Measurements from ENCODE around the gene SYK.

Gene SYK

DNA sequence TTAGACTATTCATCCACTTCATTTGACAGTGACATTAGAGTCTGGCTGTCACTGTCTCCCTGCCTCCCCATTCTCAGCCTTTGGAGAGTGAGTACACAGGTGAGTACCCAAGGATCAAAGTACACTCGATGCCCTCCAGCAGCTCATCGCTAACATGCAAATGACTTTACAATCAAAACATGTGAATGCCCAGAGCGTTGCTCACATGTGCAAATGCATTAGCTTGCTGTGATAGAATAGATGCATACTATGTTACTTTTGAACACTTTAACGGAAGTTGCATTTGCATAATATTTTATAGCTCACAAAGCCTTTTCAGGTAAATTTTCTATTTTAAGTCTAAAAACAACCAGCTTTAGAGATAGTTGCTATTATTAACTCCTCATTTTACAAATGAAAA is 107.6 kb downstream of the SYK start:
- DNase-seq = no peak

DNA sequence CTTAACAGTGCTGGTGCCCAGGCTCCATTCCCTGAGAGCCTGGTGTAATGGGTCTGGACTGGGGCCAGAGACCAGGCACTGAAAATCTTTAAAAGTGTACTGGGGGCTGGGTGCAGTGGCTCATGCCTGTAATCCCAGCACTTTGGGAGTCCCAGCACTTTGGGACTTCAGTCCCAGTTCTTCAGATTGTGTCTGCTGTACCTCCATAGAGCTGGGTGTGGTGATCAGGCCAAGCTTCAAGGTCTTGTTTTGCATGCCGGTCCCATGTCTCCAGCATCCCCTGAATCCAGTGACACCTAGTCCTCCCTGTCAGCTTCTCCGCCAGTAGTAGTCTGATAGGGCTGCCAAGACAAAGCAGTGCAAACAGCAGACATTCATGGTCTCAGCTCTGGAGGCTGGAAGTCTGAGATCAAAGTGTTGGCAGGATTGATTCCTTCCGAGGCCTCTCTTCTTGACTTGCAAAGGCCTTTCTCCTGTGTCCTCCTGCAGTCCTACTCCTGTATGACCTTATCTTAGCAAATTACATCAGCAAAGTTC is 108.2 kb downstream of the SYK start:
- DNase-seq = no peak

DNA sequence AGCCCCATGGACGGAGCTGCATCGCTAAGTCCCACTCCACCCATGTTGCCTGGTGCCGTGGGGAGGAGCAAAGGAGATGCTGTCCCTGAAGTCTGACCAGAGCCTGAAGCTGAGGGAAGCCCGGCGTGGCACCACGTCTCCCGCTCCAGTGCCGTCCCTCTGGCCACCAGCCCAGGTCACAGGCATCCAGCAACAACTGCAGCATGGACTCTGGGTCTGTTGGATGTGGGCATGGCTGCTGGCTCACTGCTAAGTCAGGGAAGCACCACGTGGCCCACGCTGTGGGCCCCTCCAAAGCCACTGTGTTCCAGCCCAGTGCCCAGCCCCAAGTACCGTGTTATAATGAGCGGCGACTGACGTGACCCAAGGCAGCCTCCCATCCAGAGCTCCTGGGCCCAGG is 112.6 kb downstream of the SYK start:
- no peak for DNase-seq

- peak; percentile 54 to 87 (median 54) for DNase-seq
Measured at GRCh38 chr9:90914868-90915483, 113.4 kb downstream of the SYK start.

- DNase-seq = peak in 1 of 3 experiments; percentile 43
Measured at GRCh38 chr9:90915693-90916092, 114.1 kb downstream of the SYK start.

GRCh38 chr9:90916147-90916734 is 114.6 kb downstream of the SYK start:
- no peak for DNase-seq

- DNase-seq = no peak
Measured at GRCh38 chr9:90919883-90920282, 118.3 kb downstream of the SYK start.

DNA sequence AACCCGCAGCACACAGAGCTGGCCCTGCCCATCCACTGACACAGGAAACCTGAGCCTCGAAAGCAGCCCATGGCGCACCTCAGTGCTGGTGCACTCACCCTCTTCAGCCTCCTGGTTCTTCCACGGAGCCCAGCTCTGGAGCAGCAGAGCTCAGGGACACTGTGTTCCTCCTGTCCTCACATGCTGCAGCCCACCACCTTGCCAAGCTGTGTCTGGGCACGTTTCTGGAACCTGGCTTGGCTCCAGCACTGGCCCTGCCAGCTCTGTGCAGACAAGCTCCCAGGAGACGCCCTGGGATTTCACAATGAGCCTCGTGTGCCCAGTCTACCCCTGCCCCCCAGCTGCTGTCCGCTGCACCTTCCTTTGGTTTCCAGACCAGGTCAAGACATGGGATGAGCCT is 119.5 kb downstream of the SYK start:
- DNase-seq = peak in 2 of 3 experiments; percentile 51 to 58

- DNase-seq = no peak
Measured at GRCh38 chr9:90921969-90922368, 120.3 kb downstream of the SYK start.

DNA sequence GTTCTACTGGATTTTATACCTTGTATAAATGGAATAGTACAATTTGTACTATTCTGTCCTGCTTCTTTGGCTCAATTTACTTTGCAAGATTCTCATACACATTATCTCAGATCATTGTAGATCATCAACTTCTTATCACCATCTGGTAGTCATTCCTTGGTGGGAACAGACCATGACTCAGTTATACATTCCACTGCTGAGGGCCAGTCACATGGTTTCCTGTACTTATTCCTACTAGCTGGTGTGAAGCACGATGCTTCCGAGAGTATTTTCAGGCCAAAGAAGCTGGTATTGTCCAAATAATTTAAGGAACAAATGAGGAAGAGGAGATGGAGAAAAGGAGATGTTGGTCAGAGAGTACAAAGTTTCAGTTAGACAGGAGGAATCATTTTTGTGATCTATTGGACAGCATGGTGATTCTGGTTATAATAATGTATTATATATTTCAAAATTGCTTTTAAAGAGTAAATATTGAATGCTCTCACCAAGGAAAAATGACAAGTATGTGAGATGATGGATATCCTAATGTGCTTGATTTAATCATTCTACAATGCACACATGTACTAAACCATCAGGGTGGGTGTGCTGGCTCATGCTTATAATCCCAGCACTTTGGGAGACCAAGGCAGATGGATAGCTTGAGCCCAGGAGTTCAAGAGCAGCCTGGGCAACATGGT is 124.1 kb downstream of the SYK start:
- no peak for DNase-seq

DNA sequence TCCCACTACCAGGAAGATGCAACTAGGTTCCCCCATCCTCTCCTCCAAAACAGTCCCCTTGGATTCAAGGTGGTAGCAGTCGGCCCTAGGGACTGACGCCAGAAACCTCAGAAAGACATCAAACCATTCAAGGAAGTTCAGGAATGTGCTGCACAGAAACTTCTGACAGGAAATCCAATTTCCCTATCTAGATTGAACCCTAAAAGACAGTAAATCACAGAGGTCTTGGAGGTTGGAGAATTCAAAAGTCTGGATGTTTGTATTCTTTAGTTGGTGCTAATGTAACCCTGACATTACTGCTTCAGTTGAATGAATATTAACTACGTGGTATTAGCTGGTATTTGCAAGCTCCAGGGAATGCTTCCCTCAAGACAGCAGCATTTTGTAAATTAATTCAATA is 125.3 kb downstream of the SYK start:
- DNase-seq = no peak

GRCh38 chr9:90927496-90927895 is 125.9 kb downstream of the SYK start:
- DNase-seq = no peak

DNA sequence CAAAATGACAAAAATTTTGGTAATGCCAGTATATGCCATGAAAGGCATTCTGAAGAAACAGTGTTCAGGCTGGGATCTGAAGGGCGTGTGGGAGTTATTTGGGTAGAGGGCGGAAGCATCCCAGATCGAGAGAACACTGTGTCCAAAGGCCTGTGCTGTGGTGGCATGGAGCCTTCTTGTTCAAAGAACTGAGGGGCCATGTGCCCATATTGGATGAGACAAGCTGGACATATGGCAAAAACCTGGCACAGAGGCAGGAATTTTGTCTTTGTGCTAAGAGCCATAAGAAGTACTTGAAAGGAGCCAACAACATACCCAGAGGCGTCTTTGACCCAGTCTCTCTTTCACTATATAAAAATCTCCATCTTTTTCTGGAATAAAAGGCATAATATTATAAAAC is 128.0 kb downstream of the SYK start:
- no peak for DNase-seq

GRCh38 chr9:90933468-90933867 is 131.8 kb downstream of the SYK start:
- no peak for DNase-seq

DNA sequence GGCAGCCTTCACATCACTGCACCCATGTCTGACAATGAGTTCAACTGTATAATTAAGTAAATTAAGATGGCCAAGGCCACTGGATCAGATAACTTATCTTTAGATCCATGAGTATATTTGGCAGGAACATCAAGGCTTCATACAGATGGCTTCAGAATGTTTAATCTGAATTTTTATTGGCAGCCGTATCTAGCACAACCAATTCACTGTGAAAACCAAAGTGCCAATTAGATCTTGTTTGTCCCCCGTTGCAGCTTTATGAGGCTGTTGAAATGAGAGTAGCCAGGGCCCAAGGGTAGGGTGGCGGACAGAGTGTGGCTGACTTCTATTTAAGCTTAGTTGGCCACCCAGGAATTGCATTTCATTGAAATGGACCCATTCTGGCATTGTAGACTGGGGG is 137.7 kb downstream of the SYK start:
- DNase-seq = no peak

GRCh38 chr9:90940280-90940679 is 138.7 kb downstream of the SYK start:
- DNase-seq = no peak

GRCh38 chr9:90941661-90942060 is 140.0 kb downstream of the SYK start:
- DNase-seq = no peak

DNA sequence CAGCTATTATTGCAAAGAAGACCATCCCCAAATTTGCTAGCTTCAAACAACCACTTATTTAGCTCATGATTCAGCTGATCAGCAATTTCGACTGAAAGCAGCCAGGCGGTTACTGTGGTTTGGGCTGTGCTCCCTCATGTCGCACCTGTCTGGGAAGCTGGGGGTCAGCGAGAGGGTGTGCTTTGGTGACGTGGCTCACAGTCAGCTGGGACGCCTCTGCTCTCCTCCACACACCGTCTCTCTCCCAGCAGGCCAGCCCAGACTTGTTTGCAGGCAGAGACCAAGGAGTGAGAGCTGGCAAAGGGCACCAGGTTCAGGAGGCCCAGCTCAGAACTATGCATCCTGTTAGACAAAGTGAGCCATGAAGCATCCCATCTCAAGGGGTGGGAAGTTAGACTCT is 140.9 kb downstream of the SYK start:
- peak in 2 of 3 experiments; percentile 39 to 49 for DNase-seq

GRCh38 chr9:90943341-90943740 is 141.7 kb downstream of the SYK start:
- DNase-seq = no peak

DNA sequence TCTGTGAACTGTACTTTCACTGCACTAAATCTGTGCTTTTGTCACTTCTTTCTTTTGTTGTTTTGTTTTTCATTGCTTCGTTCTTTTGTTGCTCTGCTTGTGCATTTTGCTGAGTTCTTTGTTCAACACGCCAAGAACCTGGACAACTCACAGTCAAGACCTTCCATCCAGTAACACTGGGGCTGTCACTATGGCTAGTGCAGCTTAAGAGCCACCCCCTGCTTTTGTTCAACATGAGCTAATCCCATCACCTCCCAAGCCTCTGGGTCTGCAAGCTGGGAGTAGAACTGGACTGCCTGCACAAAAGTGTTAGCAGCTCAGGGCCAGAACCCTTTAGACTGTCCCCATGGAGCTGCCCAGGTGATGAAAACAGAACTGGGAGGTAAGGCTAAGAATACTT is 143.7 kb downstream of the SYK start:
- no peak for DNase-seq

GRCh38 chr9:90946982-90947381 is 145.4 kb downstream of the SYK start:
- DNase-seq = peak in 2 of 3 experiments; percentile 29 to 46

Data from NCI-H1417 (cell line).